HCT116 (cell line): ENCODE measurements around the gene PUSL1. TPM values are rescaled to one million over a fixed set of nuclear protein-coding genes. Genes with fewer than 3 reads are reported as not detected.

Experiments used
- ATAC-seq: fragments of 200-7000 bp; cut with Tn5 transposase; 2 replicates; pipeline ENCODE4 v1.9.1; 2020; ENCODE audit warnings: mild to moderate bottlenecking, moderate library complexity
- BruUV-seq: library from RNA; stranded (reverse); fragments of 400-500 nt; replicated peaks from 2 replicates; lab custom pipeline; 2021; lab: Mats Ljungman, UMichigan
- CTCF ChIA-PET: fragments of 300-600 bp; sonication (Branson Sonifier 250); formaldehyde crosslinking; loops from one replicate; lab custom pipeline; 2021; ENCODE audit warnings: antibody characterized with exemption; lab: Charles Lee
- POLR2A ChIA-PET: fragments of 300-600, 350-600 bp; sonication (Branson Sonifier 250); formaldehyde crosslinking; loops from one replicate; lab custom pipeline; 2021; ENCODE audit warnings: antibody characterized with exemption; lab: Charles Lee
- RAD21 ChIA-PET, 2 experiments: fragments of 300-600 bp; sonication (Branson Sonifier 250); formaldehyde crosslinking; loops; one replicate each; lab custom pipeline; 2023; ENCODE audit warnings: low total read pairs in 2 of 2; ENCODE audit not compliant: uncharacterized antibody in 2 of 2, unreplicated experiment in 2 of 2, low non-redundant PET in 1 of 2; lab: Charles Lee
- DNase-seq: peaks from one replicate; pipeline ENCODE4 v3.0.0-alpha.2; 2010; ENCODE audit warnings: low read depth, low spot score
- H2AFZ ChIP-seq: fragments of 200-600 bp; shearing (Covaris generic), sonication (generic); 2 replicates; pipeline ENCODE4 v1.6.1; 2017; ENCODE audit warnings: low read depth, mixed run types, mixed read lengths, antibody characterized with exemption, low read length; ENCODE audit not compliant: poor library complexity, severe bottlenecking
- H3K27ac ChIP-seq: 2 replicates; pipeline ENCODE4 v1.5.1; 2012; ENCODE audit warnings: low read depth, low read length
- H3K27me3 ChIP-seq: fragments of 200-600 bp; sonication (generic); 2 replicates; pipeline ENCODE4 v1.6.1; 2016; ENCODE audit warnings: mixed run types, low read length, mixed read lengths; ENCODE audit not compliant: insufficient read depth
- H3K36me3 ChIP-seq, 2 experiments: fragments of 200-500 bp in 1 of 2; fragments of 200-600 bp in 1 of 2; sonication (Bioruptor generic) in 1 of 2; sonication (generic) in 1 of 2; 2 replicates each; pipeline versions ENCODE4 v1.5.1 to v1.6.1; 2014 to 2016; ENCODE audit warnings: low read length in 2 of 2, inconsistent platforms in 1 of 2, mixed read lengths in 1 of 2, mixed run types in 1 of 2; ENCODE audit not compliant: insufficient read depth in 2 of 2, control insufficient read depth in 1 of 2
- H3K4me1 ChIP-seq, 2 experiments: fragments of 200-600 bp in 1 of 2; sonication (generic) in 1 of 2; 2 replicates each; pipeline versions ENCODE4 v1.5.1 to v1.6.1; 2012 to 2017; ENCODE audit warnings: low read length in 2 of 2, inconsistent platforms in 1 of 2, mild to moderate bottlenecking in 1 of 2, mixed read lengths in 1 of 2, mixed run types in 1 of 2, moderate library complexity in 1 of 2; ENCODE audit not compliant: insufficient read depth in 2 of 2, control insufficient read depth in 1 of 2
- H3K4me2 ChIP-seq: fragments of 200-600 bp; sonication (generic); 2 replicates; pipeline ENCODE4 v1.6.1; 2017; ENCODE audit warnings: mixed run types, low read length, mixed read lengths
- H3K4me3 ChIP-seq, 2 experiments: fragments of 200-600 bp in 1 of 2; sonication (generic) in 1 of 2; replicated peaks in 1 of 2; 2 replicates each; pipeline ENCODE4 v1.5.1; 2011 to 2016; ENCODE audit warnings: low read length in 2 of 2, control low read depth in 1 of 2, low read depth in 1 of 2, mild to moderate bottlenecking in 1 of 2, mixed read lengths in 1 of 2, mixed run types in 1 of 2
- H3K79me2 ChIP-seq: fragments of 200-600 bp; sonication (generic); 2 replicates; pipeline ENCODE4 v1.6.1; 2017; ENCODE audit warnings: mild to moderate bottlenecking, mixed run types, low read length, moderate library complexity, mixed read lengths; ENCODE audit not compliant: insufficient read depth
- H3K9ac ChIP-seq: fragments of 200-600 bp; sonication (generic); 2 replicates; pipeline ENCODE4 v1.6.1; 2016; ENCODE audit warnings: low read length, mixed read lengths
- H3K9me2 ChIP-seq: fragments of 200-600 bp; sonication (generic), shearing (Covaris generic); 2 replicates; pipeline ENCODE4 v1.6.1; 2017; ENCODE audit warnings: mixed run types, mild to moderate bottlenecking, moderate library complexity; ENCODE audit not compliant: insufficient read depth
- H3K9me3 ChIP-seq, 2 experiments: fragments of 200-500 bp in 1 of 2; fragments of 200-600 bp in 1 of 2; sonication (Bioruptor generic) in 1 of 2; sonication (generic) in 1 of 2; 2 replicates each; pipeline ENCODE4 v1.6.1; 2014 to 2017; ENCODE audit warnings: low read length in 2 of 2, mixed read lengths in 2 of 2, inconsistent platforms in 1 of 2, low read depth in 1 of 2, mild to moderate bottlenecking in 1 of 2, mixed run types in 1 of 2, moderate library complexity in 1 of 2; ENCODE audit not compliant: control insufficient read depth in 1 of 2, insufficient read depth in 1 of 2
- H4K20me1 ChIP-seq: fragments of 200-600 bp; sonication (generic), shearing (Covaris generic); 2 replicates; pipeline ENCODE4 v1.6.1; 2017; ENCODE audit warnings: mixed run types, mild to moderate bottlenecking, moderate library complexity; ENCODE audit not compliant: insufficient read depth
- CEBPB ChIP-seq: IDR thresholded peaks from 2 replicates; pipeline ENCODE4 v1.6.1; 2012; ENCODE audit warnings: low read depth
- MAX ChIP-seq: IDR thresholded peaks from 2 replicates; pipeline ENCODE4 v1.6.1; 2012
- RAD21 ChIP-seq: IDR thresholded peaks from 2 replicates; pipeline ENCODE4 v1.6.1; 2012; ENCODE audit warnings: low read depth, mild to moderate bottlenecking
- SIN3A ChIP-seq: IDR thresholded peaks from 2 replicates; pipeline ENCODE4 v1.6.1; 2012; ENCODE audit warnings: low read depth
- TCF7L2 ChIP-seq: IDR thresholded peaks from 2 replicates; pipeline ENCODE4 v1.7.0; 2011; ENCODE audit warnings: borderline replicate concordance, inconsistent platforms; ENCODE audit not compliant: insufficient read depth, insufficient read length; ENCODE audit errors: extremely low read depth
- intact Hi-C: fragments of 100-400 bp; cut with micrococcal nuclease; formaldehyde crosslinking; loops from 2 replicates; pipeline ENCODE4 v1.10.0; 2022
- total RNA-seq: library from RNA; stranded (reverse); gene quantifications from one replicate; pipeline ENCODE4 v1.2.1, GENCODE V29; 2021; ENCODE audit not compliant: unreplicated experiment
- TF ChIP-seq, protein P1 (sequence below): IDR thresholded peaks from 2 replicates; pipeline ENCODE4 v1.6.1; 2012; ENCODE audit warnings: low read depth

Gene PUSL1
- total RNA-seq, 1 experiment from 2014 or later: 47.2 TPM

DNA sequence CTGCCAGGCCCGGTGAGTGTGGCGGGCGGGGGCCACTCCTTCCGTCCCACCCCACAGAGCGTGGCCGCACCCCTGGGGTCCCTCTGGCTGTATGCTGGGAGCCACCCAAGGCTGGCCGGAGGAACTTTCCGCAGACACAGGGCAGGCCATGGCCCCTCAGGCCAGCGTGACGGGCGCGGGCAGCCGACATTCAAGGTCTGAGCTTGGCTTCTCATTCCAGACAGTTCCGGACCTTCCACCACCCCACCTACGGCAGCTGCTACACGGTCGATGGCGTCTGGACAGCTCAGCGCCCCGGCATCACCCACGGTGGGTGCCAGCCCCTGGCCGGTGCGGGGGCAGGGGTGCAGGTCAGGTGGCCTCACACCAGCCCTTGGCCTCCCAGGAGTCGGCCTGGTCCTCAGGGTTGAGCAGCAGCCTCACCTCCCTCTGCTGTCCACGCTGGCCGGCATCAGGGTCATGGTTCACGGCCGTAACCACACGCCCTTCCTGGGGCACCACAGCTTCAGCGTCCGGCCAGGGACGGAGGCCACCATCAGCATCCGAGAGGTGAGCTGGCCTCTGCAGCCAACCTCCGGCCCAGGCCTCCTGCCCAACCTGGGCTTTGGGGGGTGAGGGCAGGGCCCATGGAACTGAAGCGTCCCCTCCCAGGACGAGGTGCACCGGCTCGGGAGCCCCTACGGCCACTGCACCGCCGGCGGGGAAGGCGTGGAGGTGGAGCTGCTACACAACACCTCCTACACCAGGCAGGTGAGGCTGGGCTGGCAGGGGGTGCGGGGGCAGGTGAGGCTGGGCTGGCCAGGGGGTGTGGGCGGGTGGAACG lies 20.9 kb upstream of the PUSL1 start:
- BruUV-seq: no TSS peak
- H3K4me2 ChIP-seq: no peak overlapping the region
- ChIA-PET CTCF (no interaction called here), POLR2A (no interaction called here), RAD21 (no interaction called here)
- no peaks in the 10 kb centered on the region for H3K36me3 ChIP-seq
- no peak overlapping the region for H3K4me3 ChIP-seq
- no peak for DNase-seq
- no peaks in the 10 kb centered on the region for H3K9me3 ChIP-seq
- H3K9ac ChIP-seq: no peak overlapping the region
- no peak for ATAC-seq
- H3K4me1 ChIP-seq: peaks cover 14 to 36% of the 10 kb centered on the region in 2 experiments
- intact Hi-C loops: no loop called here
- H4K20me1 ChIP-seq: no peaks in the 10 kb centered on the region
- H3K9me2 ChIP-seq: no peaks in the 10 kb centered on the region
- no peak overlapping the region for H2AFZ ChIP-seq
- H3K27me3 ChIP-seq: no peaks in the 10 kb centered on the region
- H3K27ac ChIP-seq: no peak overlapping the region; the same call in 1 of the 2 replicates
- H3K79me2 ChIP-seq: no peaks in the 10 kb centered on the region
- TF ChIP-seq CEBPB (no peak), MAX (no peak), TCF7L2 (no peak), RAD21 (no peak), SIN3A (no peak)
- TF ChIP-seq, protein P1, sequence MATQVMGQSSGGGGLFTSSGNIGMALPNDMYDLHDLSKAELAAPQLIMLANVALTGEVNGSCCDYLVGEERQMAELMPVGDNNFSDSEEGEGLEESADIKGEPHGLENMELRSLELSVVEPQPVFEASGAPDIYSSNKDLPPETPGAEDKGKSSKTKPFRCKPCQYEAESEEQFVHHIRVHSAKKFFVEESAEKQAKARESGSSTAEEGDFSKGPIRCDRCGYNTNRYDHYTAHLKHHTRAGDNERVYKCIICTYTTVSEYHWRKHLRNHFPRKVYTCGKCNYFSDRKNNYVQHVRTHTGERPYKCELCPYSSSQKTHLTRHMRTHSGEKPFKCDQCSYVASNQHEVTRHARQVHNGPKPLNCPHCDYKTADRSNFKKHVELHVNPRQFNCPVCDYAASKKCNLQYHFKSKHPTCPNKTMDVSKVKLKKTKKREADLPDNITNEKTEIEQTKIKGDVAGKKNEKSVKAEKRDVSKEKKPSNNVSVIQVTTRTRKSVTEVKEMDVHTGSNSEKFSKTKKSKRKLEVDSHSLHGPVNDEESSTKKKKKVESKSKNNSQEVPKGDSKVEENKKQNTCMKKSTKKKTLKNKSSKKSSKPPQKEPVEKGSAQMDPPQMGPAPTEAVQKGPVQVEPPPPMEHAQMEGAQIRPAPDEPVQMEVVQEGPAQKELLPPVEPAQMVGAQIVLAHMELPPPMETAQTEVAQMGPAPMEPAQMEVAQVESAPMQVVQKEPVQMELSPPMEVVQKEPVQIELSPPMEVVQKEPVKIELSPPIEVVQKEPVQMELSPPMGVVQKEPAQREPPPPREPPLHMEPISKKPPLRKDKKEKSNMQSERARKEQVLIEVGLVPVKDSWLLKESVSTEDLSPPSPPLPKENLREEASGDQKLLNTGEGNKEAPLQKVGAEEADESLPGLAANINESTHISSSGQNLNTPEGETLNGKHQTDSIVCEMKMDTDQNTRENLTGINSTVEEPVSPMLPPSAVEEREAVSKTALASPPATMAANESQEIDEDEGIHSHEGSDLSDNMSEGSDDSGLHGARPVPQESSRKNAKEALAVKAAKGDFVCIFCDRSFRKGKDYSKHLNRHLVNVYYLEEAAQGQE: no peak
